Thyroid gland (tissue), 4 donors: ENCODE data around the gene ADCK1.

Experiments
- POLR2A ChIP-seq, 2 donors: fragments of 450-650 bp; IDR thresholded peaks; one replicate each; pipeline ENCODE4 v1.6.1; 2017; ENCODE audit warnings: antibody characterized with exemption in 2 of 2, mild to moderate bottlenecking in 2 of 2, moderate library complexity in 1 of 2
- TF ChIP-seq, protein P1 (sequence below), 6 experiments: fragments of 200-600 bp in 3 of 6; fragments of 450-650 bp in 3 of 6; sonication (generic) in 3 of 6; IDR thresholded peaks; one replicate each; pipeline ENCODE4 v1.5.1; 2016 to 2019; ENCODE audit warnings: antibody characterized with exemption in 6 of 6, mild to moderate bottlenecking in 2 of 6, inconsistent platforms in 1 of 6, moderate library complexity in 1 of 6

DNA sequence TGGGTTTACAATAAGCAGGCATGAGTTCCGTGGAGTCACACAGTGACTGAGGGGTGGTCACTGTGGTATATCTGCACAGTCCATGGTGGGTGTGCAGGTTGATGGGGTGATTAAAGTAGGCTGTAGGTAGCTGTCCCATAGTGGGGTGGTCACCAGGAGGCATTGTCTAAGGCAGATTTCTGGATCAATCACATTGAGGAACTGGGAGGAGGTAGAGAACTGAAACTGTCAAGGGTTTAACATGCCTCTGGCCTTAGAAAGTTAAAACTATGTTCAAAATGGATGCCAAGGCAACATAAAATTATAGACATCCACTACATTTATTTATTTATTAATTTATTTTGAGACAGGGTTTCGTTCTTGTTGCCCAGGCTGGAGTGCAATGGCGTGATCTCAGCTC is 8.3 kb downstream of the ADCK1 start:
- TF ChIP-seq, protein P1, sequence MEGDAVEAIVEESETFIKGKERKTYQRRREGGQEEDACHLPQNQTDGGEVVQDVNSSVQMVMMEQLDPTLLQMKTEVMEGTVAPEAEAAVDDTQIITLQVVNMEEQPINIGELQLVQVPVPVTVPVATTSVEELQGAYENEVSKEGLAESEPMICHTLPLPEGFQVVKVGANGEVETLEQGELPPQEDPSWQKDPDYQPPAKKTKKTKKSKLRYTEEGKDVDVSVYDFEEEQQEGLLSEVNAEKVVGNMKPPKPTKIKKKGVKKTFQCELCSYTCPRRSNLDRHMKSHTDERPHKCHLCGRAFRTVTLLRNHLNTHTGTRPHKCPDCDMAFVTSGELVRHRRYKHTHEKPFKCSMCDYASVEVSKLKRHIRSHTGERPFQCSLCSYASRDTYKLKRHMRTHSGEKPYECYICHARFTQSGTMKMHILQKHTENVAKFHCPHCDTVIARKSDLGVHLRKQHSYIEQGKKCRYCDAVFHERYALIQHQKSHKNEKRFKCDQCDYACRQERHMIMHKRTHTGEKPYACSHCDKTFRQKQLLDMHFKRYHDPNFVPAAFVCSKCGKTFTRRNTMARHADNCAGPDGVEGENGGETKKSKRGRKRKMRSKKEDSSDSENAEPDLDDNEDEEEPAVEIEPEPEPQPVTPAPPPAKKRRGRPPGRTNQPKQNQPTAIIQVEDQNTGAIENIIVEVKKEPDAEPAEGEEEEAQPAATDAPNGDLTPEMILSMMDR (IDR thresholded peaks at IDR 0.05): no peak
- no peak for TF ChIP-seq POLR2A (IDR thresholded peaks at IDR 0.05)
